ENCODE results near the gene DZIP3. TPM values are rescaled to one million over a fixed set of nuclear protein-coding genes. Genes with fewer than 3 reads are reported as not detected.

DZIP3 gene
- total RNA-seq, 1 experiment from 2014 or later = 20.9 TPM

DNA sequence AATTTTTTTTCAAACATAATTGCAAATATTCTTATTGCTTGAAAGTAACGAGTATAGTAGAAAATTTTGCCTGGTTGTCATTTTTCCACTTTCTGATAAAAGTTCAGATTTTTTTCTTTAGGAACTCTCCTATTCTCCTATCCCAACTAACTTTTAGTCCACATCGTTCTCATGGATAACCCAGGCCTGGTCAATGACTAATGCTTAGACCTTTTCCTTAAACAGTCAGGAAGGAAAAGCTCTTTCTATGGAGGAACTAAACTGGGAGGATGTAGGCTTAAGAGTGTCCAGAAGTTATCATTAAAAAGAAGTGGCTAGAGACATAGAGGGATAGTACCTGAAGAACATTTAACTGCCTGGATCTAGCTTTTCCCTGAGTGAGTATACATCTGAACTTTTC lies 27.0 kb upstream of the DZIP3 start:
- Histone ChIP-seq H3K9me3 (no peaks in the 10 kb centered on the region), H3K4me1 (no peaks in the 10 kb centered on the region; the same call in 1 of the 2 replicates), H3K4me3 (ENCODE audit: low read depth, low read length) (no peak overlapping the region), H3K27me3 (replicated peaks; ENCODE audit: control insufficient read depth, insufficient read depth, low read length) (no peaks in the 10 kb centered on the region), H3K36me3 (ENCODE audit: control insufficient read depth, insufficient read depth, low read length) (no peaks in the 10 kb centered on the region; the same call in 1 of the 2 replicates)
- TF ChIP-seq, protein P1, sequence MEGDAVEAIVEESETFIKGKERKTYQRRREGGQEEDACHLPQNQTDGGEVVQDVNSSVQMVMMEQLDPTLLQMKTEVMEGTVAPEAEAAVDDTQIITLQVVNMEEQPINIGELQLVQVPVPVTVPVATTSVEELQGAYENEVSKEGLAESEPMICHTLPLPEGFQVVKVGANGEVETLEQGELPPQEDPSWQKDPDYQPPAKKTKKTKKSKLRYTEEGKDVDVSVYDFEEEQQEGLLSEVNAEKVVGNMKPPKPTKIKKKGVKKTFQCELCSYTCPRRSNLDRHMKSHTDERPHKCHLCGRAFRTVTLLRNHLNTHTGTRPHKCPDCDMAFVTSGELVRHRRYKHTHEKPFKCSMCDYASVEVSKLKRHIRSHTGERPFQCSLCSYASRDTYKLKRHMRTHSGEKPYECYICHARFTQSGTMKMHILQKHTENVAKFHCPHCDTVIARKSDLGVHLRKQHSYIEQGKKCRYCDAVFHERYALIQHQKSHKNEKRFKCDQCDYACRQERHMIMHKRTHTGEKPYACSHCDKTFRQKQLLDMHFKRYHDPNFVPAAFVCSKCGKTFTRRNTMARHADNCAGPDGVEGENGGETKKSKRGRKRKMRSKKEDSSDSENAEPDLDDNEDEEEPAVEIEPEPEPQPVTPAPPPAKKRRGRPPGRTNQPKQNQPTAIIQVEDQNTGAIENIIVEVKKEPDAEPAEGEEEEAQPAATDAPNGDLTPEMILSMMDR (IDR thresholded peaks at IDR 0.05; ENCODE audit: insufficient read depth in 1 of 2, low read depth in 1 of 2, low read length in 1 of 2, severe bottlenecking in 1 of 2, unreplicated experiment in 1 of 2) = no peak
- Mint-ChIP-seq H3K36me3 (ENCODE audit: insufficient read depth, unreplicated experiment) (peaks cover 37% of the 10 kb centered on the region), H3K4me1 (ENCODE audit: low read depth, unreplicated experiment) (no peaks in the 10 kb centered on the region), H3K27me3 (ENCODE audit: insufficient read depth, unreplicated experiment) (no peaks in the 10 kb centered on the region), H3K4me3 (ENCODE audit: unreplicated experiment) (no peak overlapping the region), H3K27ac (ENCODE audit: unreplicated experiment) (no peak overlapping the region), H3K9me3 (ENCODE audit: unreplicated experiment) (no peaks in the 10 kb centered on the region)
- BruUV-seq (replicated peaks) = no TSS peak
- CTCF ChIA-PET = no interaction called here
- no peak for DNase-seq
- intact Hi-C loops (cut with micrococcal nuclease; ENCODE audit: unreplicated experiment) = no loop called here
- POLR2A ChIA-PET = no interaction called here

DNA sequence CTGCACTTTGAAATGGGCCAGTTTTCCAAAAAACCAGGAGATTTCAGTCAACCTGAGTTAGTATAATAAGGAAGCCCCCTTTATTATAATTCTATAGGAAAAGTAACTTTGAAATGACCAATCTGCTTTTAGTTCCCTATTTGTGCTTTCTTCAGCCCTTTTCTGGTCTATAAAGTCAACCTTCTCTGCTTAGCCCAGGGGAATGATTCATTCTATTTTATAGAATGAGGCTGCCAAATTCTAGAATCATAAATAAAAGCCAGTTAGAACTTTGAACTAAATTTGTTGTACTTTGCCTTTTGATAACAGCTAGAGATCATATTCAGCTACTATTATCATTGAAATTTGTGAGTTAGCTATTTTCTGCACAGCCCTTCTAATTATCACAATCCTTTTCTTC lies 25.0 kb upstream of the DZIP3 start:
- BruUV-seq (replicated peaks) = no TSS peak
- Histone ChIP-seq H3K36me3 (ENCODE audit: control insufficient read depth, insufficient read depth, low read length) (no peaks in the 10 kb centered on the region; the same call in 1 of the 2 replicates), H3K27me3 (replicated peaks; ENCODE audit: control insufficient read depth, insufficient read depth, low read length) (no peaks in the 10 kb centered on the region), H3K9me3 (no peaks in the 10 kb centered on the region), H3K4me3 (ENCODE audit: low read depth, low read length) (no peak overlapping the region), H3K4me1 (no peaks in the 10 kb centered on the region)
- no peaks in the 10 kb centered on the region for H3K27me3 Mint-ChIP-seq (ENCODE audit: insufficient read depth, unreplicated experiment)
- POLR2A ChIA-PET = no interaction called here
- H3K36me3 Mint-ChIP-seq (ENCODE audit: insufficient read depth, unreplicated experiment) = peaks cover 29% of the 10 kb centered on the region
- CTCF ChIA-PET = interaction anchor here (0.6 kb wide), 1 partner anchor 1331 kb away, joined by 3 read pairs; no protein-coding TSS in a partner anchor
- H3K4me3 Mint-ChIP-seq (ENCODE audit: unreplicated experiment) = no peak overlapping the region
- TF ChIP-seq, protein P1 (IDR thresholded peaks at IDR 0.05; ENCODE audit: insufficient read depth in 1 of 2, low read depth in 1 of 2, low read length in 1 of 2, severe bottlenecking in 1 of 2, unreplicated experiment in 1 of 2) = no peak
- intact Hi-C loops (cut with micrococcal nuclease; ENCODE audit: unreplicated experiment) = no loop called here
- no peak overlapping the region for H3K27ac Mint-ChIP-seq (ENCODE audit: unreplicated experiment)
- no peak for DNase-seq
- no peaks in the 10 kb centered on the region for H3K9me3 Mint-ChIP-seq (ENCODE audit: unreplicated experiment)
- H3K4me1 Mint-ChIP-seq (ENCODE audit: low read depth, unreplicated experiment) = no peaks in the 10 kb centered on the region

DNA sequence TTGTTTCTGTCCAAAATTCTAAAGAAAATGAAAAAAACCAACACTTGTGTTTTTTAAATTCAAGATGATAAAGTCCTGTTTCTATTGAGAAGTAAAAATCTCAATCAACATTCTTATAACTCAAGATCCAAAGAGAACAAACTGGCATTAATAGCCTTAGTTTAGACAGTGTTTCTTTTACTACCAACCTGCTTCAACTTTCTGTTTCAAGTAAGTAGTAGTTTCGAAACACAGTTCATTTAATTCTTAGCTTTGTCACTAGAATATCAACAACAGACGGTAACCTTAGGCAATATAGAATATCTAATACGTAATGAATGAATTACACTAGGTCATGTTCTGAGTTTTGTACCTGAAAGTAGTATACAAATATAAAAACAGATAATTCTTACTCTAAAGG lies 24.0 kb upstream of the DZIP3 start:
- no TSS peak for BruUV-seq (replicated peaks)
- H3K4me3 Mint-ChIP-seq (ENCODE audit: unreplicated experiment) = no peak overlapping the region
- no peaks in the 10 kb centered on the region for H3K4me1 Mint-ChIP-seq (ENCODE audit: low read depth, unreplicated experiment)
- DNase-seq = no peak
- ChIA-PET POLR2A (no interaction called here), CTCF (no interaction called here)
- TF ChIP-seq, protein P1 (IDR thresholded peaks at IDR 0.05; ENCODE audit: insufficient read depth in 1 of 2, low read depth in 1 of 2, low read length in 1 of 2, severe bottlenecking in 1 of 2, unreplicated experiment in 1 of 2) = no peak
- H3K9me3 Mint-ChIP-seq (ENCODE audit: unreplicated experiment) = no peaks in the 10 kb centered on the region
- peaks cover 25% of the 10 kb centered on the region for H3K36me3 Mint-ChIP-seq (ENCODE audit: insufficient read depth, unreplicated experiment)
- H3K4me3 ChIP-seq (ENCODE audit: low read depth, low read length) = no peak overlapping the region
- no peak overlapping the region for H3K27ac Mint-ChIP-seq (ENCODE audit: unreplicated experiment)
- H3K36me3 ChIP-seq (ENCODE audit: control insufficient read depth, insufficient read depth, low read length) = no peaks in the 10 kb centered on the region; the same call in 1 of the 2 replicates
- no peaks in the 10 kb centered on the region for H3K9me3 ChIP-seq
- intact Hi-C loops (cut with micrococcal nuclease; ENCODE audit: unreplicated experiment) = no loop called here
- H3K27me3 Mint-ChIP-seq (ENCODE audit: insufficient read depth, unreplicated experiment) = no peaks in the 10 kb centered on the region
- no peaks in the 10 kb centered on the region for H3K4me1 ChIP-seq
- H3K27me3 ChIP-seq (replicated peaks; ENCODE audit: control insufficient read depth, insufficient read depth, low read length) = no peaks in the 10 kb centered on the region
